CMK (cell line): ENCODE measurements around the gene OR4K17.
"Not testable (repeated sequence)": the region's sequence is repeated elsewhere in the genome, so short reads cannot be mapped to it uniquely, and the experiment has no call there.

Experiments
- DNase-seq: peaks from one replicate; pipeline ENCODE4 v3.0.0-alpha.2; 2010; ENCODE audit warnings: low read depth

OR4K17 gene

GRCh38 chr14:20110438-20110837 is at the start of gene OR4K17:
Gene OR4K17 (plus strand): TSS chr14:20110739. CDS start chr14:20117500, 6,761 bp downstream.
- no peak for DNase-seq

- no peak for DNase-seq
Observed at GRCh38 chr14:20092050-20092449, 18.5 kb upstream of the OR4K17 start.

- no peak for DNase-seq
Observed at GRCh38 chr14:20093442-20093841, 17.1 kb upstream of the OR4K17 start.

- not testable (repeated sequence) for DNase-seq
Observed at GRCh38 chr14:20098926-20099770, 11.4 kb upstream of the OR4K17 start.

GRCh38 chr14:20112321-20112720 is 1.8 kb downstream of the OR4K17 start:
- DNase-seq = no peak

GRCh38 chr14:20116748-20117147 is 6.2 kb downstream of the OR4K17 start:
- DNase-seq = no peak

GRCh38 chr14:20118795-20119194 is 8.3 kb downstream of the OR4K17 start:
- no peak for DNase-seq

- DNase-seq = no peak
Observed at GRCh38 chr14:20138520-20138919, 28.0 kb downstream of the OR4K17 start, which contains the start of gene OR4N5. Gene OR4N5 (plus strand): TSS chr14:20138820. CDS start chr14:20143736, 4,916 bp downstream.

- no peak for DNase-seq
Observed at GRCh38 chr14:20143911-20144310, 33.4 kb downstream of the OR4K17 start.

GRCh38 chr14:20144820-20145219 is 34.3 kb downstream of the OR4K17 start:
- DNase-seq = no peak

- DNase-seq = no peak
Observed at GRCh38 chr14:20164462-20164861, 53.9 kb downstream of the OR4K17 start.

- no peak for DNase-seq
Observed at GRCh38 chr14:20167091-20167490, 56.6 kb downstream of the OR4K17 start.

GRCh38 chr14:20169852-20170251 is 59.3 kb downstream of the OR4K17 start:
- not testable (repeated sequence) for DNase-seq
